C4-2B (cell line): ENCODE results near the gene ZDHHC11B.

Experiments
- ZFX ChIP-seq: fragments of 450-650 bp; IDR thresholded peaks from 2 replicates; pipeline ENCODE4 v1.6.1; 2017
- TF ChIP-seq, protein P1 (sequence below): fragments of 450-650 bp; conservative IDR thresholded peaks from 2 replicates; pipeline ENCODE4 v1.5.1; 2017; ENCODE audit warnings: mild to moderate bottlenecking

DNA sequence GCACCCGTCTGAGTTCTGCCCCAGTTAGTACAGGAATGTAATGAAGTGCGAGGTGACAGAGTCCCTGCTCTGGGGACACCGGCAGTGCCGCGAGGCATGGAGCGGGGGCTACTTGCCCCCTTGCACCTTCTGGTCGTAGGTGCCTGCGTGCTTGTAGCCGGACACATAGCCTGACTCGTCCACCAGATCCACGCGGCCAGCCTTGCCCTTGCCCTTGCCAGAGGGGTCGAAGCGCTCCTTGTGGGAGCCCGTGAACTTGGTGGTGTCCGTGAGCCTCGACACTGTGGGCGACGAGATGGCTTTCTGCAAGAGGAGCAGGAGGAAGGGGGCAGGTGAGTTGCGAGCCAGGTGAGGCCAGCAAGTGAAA is 119.6 kb downstream of the ZDHHC11B start:
- TF ChIP-seq, protein P1, sequence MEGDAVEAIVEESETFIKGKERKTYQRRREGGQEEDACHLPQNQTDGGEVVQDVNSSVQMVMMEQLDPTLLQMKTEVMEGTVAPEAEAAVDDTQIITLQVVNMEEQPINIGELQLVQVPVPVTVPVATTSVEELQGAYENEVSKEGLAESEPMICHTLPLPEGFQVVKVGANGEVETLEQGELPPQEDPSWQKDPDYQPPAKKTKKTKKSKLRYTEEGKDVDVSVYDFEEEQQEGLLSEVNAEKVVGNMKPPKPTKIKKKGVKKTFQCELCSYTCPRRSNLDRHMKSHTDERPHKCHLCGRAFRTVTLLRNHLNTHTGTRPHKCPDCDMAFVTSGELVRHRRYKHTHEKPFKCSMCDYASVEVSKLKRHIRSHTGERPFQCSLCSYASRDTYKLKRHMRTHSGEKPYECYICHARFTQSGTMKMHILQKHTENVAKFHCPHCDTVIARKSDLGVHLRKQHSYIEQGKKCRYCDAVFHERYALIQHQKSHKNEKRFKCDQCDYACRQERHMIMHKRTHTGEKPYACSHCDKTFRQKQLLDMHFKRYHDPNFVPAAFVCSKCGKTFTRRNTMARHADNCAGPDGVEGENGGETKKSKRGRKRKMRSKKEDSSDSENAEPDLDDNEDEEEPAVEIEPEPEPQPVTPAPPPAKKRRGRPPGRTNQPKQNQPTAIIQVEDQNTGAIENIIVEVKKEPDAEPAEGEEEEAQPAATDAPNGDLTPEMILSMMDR = no peak
- TF ChIP-seq ZFX = no peak
